Retinal pigment epithelial cell (primary cell): Measurements from ENCODE around the gene SLC38A8.

ENCODE experiments used
- DNase-seq: peaks from one replicate; pipeline ENCODE4 v3.0.0-alpha.2; 2010; ENCODE audit warnings: low read depth
- H3K4me3 ChIP-seq: 2 replicates; pipeline ENCODE4 v1.5.1; 2011; ENCODE audit warnings: mild to moderate bottlenecking, low read length, control low read depth, moderate library complexity
- TF ChIP-seq, protein P1 (sequence below): conservative IDR thresholded peaks from 2 replicates; pipeline ENCODE4 v1.5.1; 2011; ENCODE audit warnings: low read depth, low read length, control low read depth, inconsistent platforms

SLC38A8 gene

DNA sequence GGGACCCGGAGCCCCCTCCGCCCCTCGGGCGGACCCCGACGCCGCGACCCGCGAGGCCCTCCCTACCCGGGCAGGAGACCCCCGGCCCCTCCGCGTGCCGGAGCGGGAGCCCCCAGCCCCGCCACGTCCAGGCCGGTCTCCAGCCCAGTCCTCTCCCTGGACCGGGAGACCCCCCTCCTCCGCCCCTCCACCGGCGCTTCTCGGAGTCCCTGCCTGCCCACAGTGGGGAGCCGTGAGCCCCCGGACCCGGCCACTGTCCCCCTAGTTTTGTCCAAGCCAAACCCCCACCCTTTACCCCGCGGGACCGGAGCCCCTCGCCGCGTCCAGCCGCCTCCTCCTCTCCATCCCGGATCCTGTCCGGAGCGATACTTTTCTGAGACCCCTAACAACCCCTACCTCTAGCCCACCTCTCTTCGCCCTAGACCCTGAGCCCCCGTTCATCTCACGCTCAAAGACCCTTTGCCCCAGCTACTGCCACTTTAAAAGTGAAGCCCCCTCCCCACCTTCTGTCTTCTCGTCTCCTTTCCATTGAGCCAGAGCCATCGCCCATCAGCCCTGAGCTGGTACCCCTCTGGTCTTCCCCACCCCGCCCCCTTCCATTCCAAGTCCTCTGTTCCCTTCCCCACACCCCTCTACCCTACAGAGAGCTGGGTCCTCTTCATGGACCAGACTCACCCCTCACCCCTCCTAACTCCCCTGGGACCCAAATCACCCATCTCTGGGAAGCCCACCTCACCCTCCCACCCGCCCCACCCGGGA is 73.5 kb downstream of the SLC38A8 start:
- TF ChIP-seq, protein P1, sequence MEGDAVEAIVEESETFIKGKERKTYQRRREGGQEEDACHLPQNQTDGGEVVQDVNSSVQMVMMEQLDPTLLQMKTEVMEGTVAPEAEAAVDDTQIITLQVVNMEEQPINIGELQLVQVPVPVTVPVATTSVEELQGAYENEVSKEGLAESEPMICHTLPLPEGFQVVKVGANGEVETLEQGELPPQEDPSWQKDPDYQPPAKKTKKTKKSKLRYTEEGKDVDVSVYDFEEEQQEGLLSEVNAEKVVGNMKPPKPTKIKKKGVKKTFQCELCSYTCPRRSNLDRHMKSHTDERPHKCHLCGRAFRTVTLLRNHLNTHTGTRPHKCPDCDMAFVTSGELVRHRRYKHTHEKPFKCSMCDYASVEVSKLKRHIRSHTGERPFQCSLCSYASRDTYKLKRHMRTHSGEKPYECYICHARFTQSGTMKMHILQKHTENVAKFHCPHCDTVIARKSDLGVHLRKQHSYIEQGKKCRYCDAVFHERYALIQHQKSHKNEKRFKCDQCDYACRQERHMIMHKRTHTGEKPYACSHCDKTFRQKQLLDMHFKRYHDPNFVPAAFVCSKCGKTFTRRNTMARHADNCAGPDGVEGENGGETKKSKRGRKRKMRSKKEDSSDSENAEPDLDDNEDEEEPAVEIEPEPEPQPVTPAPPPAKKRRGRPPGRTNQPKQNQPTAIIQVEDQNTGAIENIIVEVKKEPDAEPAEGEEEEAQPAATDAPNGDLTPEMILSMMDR = no peak
- no peak overlapping the region for H3K4me3 ChIP-seq
- DNase-seq = no peak

DNA sequence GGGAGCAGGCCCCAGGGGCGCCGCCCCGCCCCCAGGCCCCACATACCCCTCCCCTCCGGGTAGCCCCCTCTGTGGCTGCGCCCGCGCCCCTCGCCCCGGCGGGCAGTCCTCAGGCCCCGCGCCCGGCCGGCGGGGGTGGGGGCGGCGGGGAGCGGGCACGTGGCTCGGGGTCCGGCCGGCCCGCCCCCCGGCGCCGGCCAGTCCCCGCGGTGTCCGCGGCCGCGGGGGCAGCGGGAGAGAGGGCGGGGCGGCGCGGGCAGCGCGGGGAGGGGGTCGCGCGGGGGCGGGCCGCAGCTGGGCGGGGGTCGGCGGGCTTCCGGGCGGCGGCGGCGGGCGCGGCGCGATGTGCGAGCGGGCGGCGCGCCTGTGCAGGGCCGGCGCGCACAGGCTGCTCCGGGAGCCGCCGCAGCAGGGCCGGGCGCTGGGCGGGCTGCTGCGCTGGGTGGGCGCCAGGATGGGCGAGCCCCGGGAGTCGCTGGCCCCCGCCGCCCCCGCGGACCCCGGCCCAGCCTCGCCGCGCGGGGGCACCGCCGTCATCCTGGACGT is 74.2 kb downstream of the SLC38A8 start:
- TF ChIP-seq, protein P1 = no peak
- H3K4me3 ChIP-seq = peak overlapping the region; percentile 29
- no peak for DNase-seq

DNA sequence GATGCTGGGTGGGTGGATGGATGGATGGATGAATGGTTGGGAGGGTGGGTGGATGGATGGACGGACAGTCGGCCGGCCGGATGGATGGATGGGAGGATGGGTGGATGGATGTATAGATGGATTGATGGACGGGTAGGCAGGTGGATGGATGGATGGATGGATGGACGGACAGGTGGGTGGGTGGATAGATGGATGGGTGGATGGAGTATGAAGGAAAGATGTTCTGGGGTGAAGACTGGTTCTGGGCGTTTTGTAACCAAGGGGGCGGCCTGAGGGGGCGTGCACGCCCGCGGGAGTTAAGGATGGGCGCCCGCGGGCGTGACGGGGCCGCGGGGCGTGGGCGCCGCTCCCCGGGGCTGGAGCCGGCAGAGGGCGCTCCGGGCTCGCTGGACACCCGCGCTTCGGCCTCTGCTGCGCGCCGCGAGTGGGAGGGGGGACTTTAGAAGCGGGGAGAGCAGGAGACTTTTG is 74.7 kb downstream of the SLC38A8 start, which contains the start of gene NECAB2:
NECAB2 (plus strand) TSS at position 407 of the 468 bp plus-strand sequence. CDS start 405 bp downstream, outside the sequence.
- TF ChIP-seq, protein P1 = peak; percentile 49
- no peak for DNase-seq
- H3K4me3 ChIP-seq = peak within 1 kb of the TSS; percentile 29

DNA sequence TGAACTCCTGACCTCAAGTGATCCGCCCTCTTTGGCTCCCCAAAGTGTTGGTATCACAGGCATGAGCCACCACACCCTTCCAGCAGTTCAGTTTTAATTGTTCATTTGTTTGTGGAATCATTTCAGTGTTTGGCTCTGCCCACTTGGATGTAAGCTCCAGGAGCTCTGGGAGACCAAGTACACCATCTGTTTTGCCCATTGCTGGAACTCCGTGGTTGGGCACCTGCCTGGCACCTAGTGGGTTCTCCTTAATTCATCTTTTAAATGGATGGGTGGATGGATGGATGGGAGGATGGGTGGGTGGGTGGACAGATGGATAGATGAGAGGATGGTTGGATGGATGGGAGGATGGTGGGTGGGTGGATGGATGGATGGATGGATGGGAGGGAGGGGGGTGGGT is 75.5 kb downstream of the SLC38A8 start:
- no peak for DNase-seq
- H3K4me3 ChIP-seq = no peak overlapping the region
- TF ChIP-seq, protein P1 = no peak

DNA sequence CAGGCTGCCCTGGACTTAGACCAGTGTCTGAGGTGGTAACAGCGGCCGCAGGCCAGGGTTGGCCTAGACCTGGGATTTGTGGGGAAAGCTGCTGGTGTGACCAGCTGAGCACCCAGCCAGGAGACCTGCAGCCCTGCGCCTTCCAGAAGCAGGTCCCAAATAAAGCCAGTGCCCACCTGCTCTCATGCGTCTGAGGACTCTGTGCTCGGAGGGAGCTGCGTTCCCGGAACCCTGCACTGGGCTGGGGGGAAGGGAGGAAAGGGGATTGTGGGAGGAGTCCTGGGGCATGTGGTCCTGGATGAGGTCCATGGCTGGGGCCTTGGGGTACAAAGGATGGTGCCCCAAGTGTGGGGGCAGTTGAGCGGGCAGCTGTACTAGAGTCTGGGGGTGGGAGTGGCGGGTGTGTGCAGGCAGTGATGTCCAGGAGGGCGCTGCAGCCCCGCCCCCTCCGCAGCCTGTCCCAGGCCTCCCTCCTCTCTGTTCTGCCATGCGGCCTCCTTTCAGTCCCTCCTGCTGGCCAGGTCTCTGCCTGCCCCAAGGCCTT is 76.4 kb downstream of the SLC38A8 start:
- no peak overlapping the region for H3K4me3 ChIP-seq
- no peak for DNase-seq
- TF ChIP-seq, protein P1 = no peak

DNA sequence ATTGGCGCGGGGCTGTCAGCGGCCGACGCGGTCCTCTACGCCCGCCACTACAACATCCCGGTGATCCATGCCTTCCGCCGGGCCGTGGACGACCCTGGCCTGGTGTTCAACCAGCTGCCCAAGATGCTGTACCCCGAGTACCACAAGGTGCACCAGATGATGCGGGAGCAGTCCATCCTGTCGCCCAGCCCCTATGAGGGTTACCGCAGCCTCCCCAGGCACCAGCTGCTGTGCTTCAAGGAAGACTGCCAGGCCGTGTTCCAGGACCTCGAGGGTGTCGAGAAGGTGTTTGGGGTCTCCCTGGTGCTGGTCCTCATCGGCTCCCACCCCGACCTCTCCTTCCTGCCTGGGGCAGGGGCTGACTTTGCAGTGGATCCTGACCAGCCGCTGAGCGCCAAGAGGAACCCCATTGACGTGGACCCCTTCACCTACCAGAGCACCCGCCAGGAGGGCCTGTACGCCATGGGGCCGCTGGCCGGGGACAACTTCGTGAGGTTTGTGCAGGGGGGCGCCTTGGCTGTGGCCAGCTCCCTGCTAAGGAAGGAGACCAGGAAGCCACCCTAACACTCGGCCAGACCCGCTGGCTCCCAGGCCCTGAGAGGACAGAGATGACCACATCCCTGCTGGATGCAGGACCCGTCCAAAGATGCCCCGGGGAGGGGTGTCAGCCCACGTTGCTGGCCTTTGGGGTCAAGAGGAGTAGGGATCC is 77.0 kb downstream of the SLC38A8 start:
- no peak for DNase-seq
- H3K4me3 ChIP-seq = no peak overlapping the region
- TF ChIP-seq, protein P1 = no peak
